Epithelial cell of prostate (primary cell): ENCODE measurements around the gene SFXN3.
A peak's percentile ranks its signal among the peaks of the same experiment; 100 is the strongest.

Source experiments
- DNase-seq: peaks from one replicate; pipeline ENCODE4 v3.0.0-alpha.2; 2011; ENCODE audit warnings: low read depth, low spot score
- H3K27ac ChIP-seq: fragments of 450-650 bp; 2 replicates; pipeline ENCODE4 v1.5.1; 2017; ENCODE audit warnings: mild to moderate bottlenecking

The SFXN3 gene

GRCh38 chr10:101052285-101052684 is 21.3 kb downstream of the SFXN3 start:
- peak overlapping the region; percentile 15 for H3K27ac ChIP-seq
- no peak for DNase-seq

- H3K27ac ChIP-seq = no peak overlapping the region
- no peak for DNase-seq
Observed at GRCh38 chr10:101053516-101053915, 22.5 kb downstream of the SFXN3 start.

DNA sequence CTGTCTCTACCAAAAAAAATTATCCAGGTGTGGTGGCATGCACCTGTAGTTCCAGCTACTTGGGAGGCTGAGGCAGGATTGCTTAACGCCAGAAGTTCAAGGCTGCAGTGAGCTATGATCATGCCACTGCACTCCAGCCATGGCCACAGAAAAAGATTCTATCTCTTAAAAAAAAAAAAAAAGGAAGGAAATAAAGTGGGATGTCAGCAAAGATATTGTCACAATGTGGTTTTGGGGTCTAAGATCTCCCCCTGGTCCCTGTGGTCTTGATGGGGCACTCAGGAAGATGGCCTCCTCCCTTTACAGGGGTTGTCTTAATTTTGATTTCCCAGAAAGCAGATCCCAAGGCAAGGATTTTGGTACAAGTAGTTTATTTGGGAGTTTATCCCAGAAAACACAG is 23.3 kb downstream of the SFXN3 start:
- DNase-seq = no peak

GRCh38 chr10:101054876-101055275 is 23.8 kb downstream of the SFXN3 start:
- DNase-seq = no peak
- no peak overlapping the region for H3K27ac ChIP-seq

More for the DNA sequence above, 23.3 kb downstream of the SFXN3 start:
- H3K27ac ChIP-seq = no peak overlapping the region

DNA sequence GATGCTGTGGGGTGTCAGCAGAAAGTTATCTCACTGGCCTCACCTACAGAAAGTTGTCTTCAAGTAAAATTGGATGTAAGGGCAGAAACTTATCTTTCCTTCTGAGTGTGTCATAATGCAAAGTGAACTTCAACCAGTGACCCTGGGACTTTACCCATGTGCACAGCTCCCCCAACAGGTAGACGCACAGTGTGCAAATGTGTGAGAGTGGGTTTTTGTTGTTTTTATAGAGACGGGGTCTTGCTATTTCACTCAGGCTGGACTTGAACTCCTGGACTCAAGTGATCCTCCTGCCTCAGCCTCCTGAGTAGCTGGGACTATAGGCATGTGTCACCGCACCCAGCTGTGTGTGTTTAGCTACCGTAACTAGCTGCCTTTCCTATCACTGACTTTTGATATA is 24.4 kb downstream of the SFXN3 start:
- no peak overlapping the region for H3K27ac ChIP-seq
- DNase-seq = no peak

DNA sequence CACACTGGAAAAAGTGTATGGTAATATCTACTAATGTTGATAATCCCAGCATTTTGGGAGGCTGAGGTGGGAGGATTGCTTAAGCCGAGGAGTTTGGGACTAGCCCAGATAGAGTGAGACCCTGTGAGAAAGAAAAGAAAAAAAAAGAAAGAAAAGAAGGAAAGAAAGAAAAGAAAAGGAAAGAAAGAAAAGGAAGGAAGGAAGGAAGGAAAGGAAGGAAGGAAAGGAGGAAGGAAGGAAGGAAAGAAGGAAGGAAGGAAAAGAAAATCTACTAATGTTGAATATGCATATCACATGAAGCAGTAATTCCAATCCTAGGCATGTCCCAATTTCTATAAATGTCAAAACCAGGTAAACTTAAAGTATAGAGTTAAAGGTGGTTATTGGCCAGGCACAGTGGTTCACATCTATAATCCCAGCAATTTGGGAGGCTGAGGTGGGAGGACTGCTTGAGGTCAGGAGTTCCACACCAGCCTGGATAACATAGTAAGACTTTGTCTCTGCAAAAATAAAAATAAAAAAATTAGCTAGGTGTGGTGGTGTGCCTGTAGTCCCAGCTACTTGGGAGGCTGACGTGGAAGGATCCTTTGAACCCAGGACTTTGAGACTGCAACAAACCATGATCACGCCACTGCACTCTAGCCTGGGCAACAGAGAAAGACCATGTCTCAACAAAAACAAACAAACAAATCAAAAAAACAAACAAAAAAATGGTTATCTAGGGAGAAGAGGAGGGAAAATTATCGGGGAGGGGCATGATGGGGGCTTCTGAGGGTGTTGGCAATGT is 25.5 kb downstream of the SFXN3 start:
- no peak overlapping the region for H3K27ac ChIP-seq
- DNase-seq = no peak

GRCh38 chr10:101060036-101060950 is 29.3 kb downstream of the SFXN3 start:
- peak; percentile 71 for DNase-seq
- peak overlapping the region; percentile 89 for H3K27ac ChIP-seq

- DNase-seq = no peak
- peak overlapping the region; percentile 89 for H3K27ac ChIP-seq
Observed at GRCh38 chr10:101060951-101061623, 30.1 kb downstream of the SFXN3 start.

GRCh38 chr10:101061624-101062231 is 30.7 kb downstream of the SFXN3 start, which contains the start of gene KAZALD1:
KAZALD1 (plus strand) TSS chr10:101061989; CDS start chr10:101062593, 604 bp downstream.
- DNase-seq = no peak
- peak within 1 kb of the TSS; percentile 89 for H3K27ac ChIP-seq

- no peak overlapping the region for H3K27ac ChIP-seq
- no peak for DNase-seq
Observed at GRCh38 chr10:101062232-101063049, 31.4 kb downstream of the SFXN3 start.

DNA sequence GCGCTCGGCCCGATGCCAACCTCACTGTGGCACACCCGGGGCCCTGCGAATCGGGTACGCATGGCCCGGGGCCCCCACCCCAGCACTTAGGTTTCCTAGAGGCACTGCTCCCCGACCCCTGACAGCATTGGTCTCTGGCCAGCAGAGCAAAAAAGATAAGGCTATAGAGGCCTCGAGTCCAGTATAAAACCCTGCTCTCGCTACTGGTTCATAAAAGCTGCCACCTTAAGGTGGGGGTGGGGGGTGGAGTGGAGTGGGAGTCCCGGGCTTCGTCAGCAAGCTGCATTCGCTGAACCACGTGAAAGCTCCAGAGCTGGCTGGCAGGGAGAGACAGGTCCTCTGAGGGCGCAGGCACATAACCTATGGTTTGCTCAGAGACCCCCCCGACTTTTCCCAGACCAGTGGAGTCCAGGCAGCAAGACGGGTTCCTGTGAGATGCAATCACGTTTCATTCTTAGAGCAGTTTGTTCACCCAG is 32.1 kb downstream of the SFXN3 start:
- no peak overlapping the region for H3K27ac ChIP-seq
- no peak for DNase-seq

DNA sequence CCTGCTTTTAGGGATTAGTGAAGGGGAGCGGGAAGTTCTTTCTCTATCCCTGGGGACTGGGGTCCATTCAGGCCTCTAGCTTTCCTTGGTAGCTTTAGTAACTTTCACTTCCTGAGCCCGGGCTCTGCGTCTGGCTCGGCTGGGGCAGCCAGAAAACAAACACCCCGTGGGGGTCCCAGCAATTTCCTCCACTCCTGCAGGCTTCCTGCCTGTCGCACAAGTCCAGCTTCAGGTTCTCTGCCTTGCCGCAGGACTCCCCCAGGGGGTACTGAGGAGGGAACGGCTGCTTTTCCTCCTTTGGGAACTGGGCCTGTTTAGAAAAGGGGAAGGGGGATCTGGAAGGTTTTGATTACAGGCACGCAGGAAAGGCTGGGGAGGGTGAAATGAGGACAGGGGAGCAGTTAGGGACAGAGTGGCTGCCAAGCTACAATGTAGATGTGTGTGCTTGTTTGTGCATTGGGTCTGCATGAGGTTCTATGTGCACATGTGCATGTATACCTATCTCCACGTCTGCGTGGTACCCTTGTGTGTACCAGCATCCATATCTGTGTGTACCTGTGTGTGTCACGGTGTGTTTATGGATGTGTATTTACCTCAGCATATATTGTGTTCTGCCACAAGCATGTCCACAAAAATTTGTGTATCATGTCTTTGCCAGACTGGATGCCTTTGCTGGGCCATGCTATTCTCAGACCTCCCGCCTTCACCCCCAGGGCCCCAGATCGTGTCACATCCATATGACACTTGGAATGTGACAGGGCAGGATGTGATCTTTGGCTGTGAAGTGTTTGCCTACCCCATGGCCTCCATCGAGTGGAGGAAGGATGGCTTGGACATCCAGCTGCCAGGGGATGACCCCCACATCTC is 32.7 kb downstream of the SFXN3 start:
- H3K27ac ChIP-seq = no peak overlapping the region

GRCh38 chr10:101064415-101065030 is 33.5 kb downstream of the SFXN3 start:
- no peak for DNase-seq
- no peak overlapping the region for H3K27ac ChIP-seq

More for the DNA sequence above, 32.7 kb downstream of the SFXN3 start:
- DNase-seq = no peak

- DNase-seq = no peak
- H3K27ac ChIP-seq = peak overlapping the region; percentile 47
Observed at GRCh38 chr10:101065481-101066145, 34.6 kb downstream of the SFXN3 start.

GRCh38 chr10:101066146-101066895 is 35.3 kb downstream of the SFXN3 start:
- DNase-seq = no peak
- H3K27ac ChIP-seq = peak overlapping the region; percentile 47

DNA sequence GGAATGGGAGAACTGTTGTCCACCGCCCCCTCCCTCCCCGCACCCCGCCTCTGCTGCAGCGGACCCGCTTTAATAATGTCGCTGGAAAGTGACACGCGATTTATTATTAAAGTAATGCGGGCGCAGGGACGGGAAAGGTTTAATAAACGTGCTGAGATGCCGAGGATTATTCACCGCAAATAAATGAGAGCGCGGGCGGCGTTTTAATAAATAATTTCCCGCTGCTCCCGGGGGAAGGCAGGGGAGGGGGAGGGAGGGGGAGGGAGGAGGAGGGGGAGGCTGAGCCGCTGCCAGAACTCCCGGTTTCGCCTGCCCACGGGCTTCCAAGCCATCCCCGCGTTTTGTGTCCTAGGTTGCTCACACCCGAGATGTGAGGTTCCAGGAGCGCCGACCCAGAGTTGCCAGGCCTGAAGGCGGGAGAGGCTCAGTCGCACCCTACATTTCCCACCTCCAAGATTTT is 35.9 kb downstream of the SFXN3 start:
- DNase-seq = no peak
- H3K27ac ChIP-seq = peak overlapping the region; percentile 47
